Measurements from ENCODE around the gene TBC1D17. TPM values are rescaled to one million over a fixed set of nuclear protein-coding genes. Genes with fewer than 3 reads are reported as not detected.

The TBC1D17 gene
- total RNA-seq, 1 experiment from 2014 or later: 17.8 TPM

DNA sequence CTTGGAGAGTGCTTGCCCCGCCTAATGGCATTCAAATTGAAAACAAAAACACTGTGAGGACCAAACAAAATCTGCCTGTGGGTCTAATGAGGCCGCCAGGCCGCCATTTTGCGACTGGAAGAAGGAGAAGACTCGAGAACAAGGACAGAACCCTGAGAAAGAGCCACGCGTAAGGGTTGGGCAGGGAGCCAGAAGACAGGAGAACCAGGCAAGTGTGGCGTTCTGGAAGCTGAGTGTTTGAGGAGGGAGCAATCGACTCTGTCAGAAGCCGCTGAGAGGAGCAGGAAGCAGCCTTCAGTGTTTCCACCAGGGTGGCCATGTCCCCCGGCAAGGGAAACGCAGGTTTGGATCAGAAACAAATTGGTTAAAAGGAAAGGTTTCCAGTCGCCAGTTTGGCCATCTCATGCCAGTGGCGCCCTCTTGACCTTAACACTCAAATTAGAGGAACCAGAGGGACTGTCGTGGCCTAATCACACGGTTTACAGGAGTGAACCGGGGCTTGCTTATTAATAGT is 36.7 kb upstream of the TBC1D17 start:
- POLR2A ChIA-PET (ENCODE audit: unreplicated experiment): no interaction called here
- H4K20me1 ChIP-seq (ENCODE audit: low read length): no peaks in the 10 kb centered on the region
- H3K4me2 ChIP-seq (ENCODE audit: low read length): no peak overlapping the region
- ATAC-seq: no peak
- no peak overlapping the region for H2AFZ ChIP-seq (ENCODE audit: low read length)
- H3K9ac ChIP-seq (ENCODE audit: low read length): no peak overlapping the region
- intact Hi-C loops (cut with micrococcal nuclease): no loop called here
- TF ChIP-seq EZH2phosphoT487 (IDR thresholded peaks at IDR 0.05; ENCODE audit: borderline replicate concordance, low read length): no peak
- TF ChIP-seq CTCF (conservative IDR thresholded peaks at IDR 0.05; ENCODE audit: low read depth, low read length): no peak
- no peak for TF ChIP-seq EZH2 (IDR thresholded peaks at IDR 0.05; ENCODE audit: low read length, unreplicated experiment)
- H3K27me3 ChIP-seq (ENCODE audit: low read length): no peaks in the 10 kb centered on the region
- BruUV-seq (replicated peaks): no TSS peak
- CTCF ChIA-PET: no interaction called here
- H3K36me3 ChIP-seq (ENCODE audit: low read depth, low read length): peaks cover 12% of the 10 kb centered on the region
- H3K9me3 ChIP-seq (ENCODE audit: low read length): no peaks in the 10 kb centered on the region
- no peak for DNase-seq
- no peaks in the 10 kb centered on the region for H3K79me2 ChIP-seq (ENCODE audit: low read length)
- H3K27ac ChIP-seq (ENCODE audit: low read length): no peak overlapping the region
- no peaks in the 10 kb centered on the region for H3F3A ChIP-seq (ENCODE audit: low read length, unreplicated experiment)
- no peaks in the 10 kb centered on the region for H3K9me2 ChIP-seq (replicated peaks; ENCODE audit: low read length)
- no peaks in the 10 kb centered on the region for H3K4me1 ChIP-seq (ENCODE audit: insufficient read depth, low read length)
- H3K4me3 ChIP-seq (ENCODE audit: low read length): no peak overlapping the region

GRCh38 chr19:49843265-49843664 is 34.2 kb upstream of the TBC1D17 start:
- TF ChIP-seq CTCF (conservative IDR thresholded peaks at IDR 0.05; ENCODE audit: low read depth, low read length) (no peak), EZH2 (IDR thresholded peaks at IDR 0.05; ENCODE audit: low read length, unreplicated experiment) (no peak), EZH2phosphoT487 (IDR thresholded peaks at IDR 0.05; ENCODE audit: borderline replicate concordance, low read length) (no peak)

More at GRCh38 chr19:49843265-49843664, 34.2 kb upstream of the TBC1D17 start:
- H3K79me2 ChIP-seq (ENCODE audit: low read length): no peaks in the 10 kb centered on the region
- no peak overlapping the region for H2AFZ ChIP-seq (ENCODE audit: low read length)
- no TSS peak for BruUV-seq (replicated peaks)
- no peak overlapping the region for H3K9ac ChIP-seq (ENCODE audit: low read length)
- ATAC-seq (no peak), DNase-seq (no peak)
- H3K27ac ChIP-seq (ENCODE audit: low read length): no peak overlapping the region
- H3K9me2 ChIP-seq (replicated peaks; ENCODE audit: low read length): no peaks in the 10 kb centered on the region
- no peaks in the 10 kb centered on the region for H3K27me3 ChIP-seq (ENCODE audit: low read length)
- H3K36me3 ChIP-seq (ENCODE audit: low read depth, low read length): peaks cover 7% of the 10 kb centered on the region
- no peak overlapping the region for H3K4me2 ChIP-seq (ENCODE audit: low read length)
- no peak overlapping the region for H3K4me3 ChIP-seq (ENCODE audit: low read length)
- intact Hi-C loops (cut with micrococcal nuclease): no loop called here
- H3F3A ChIP-seq (ENCODE audit: low read length, unreplicated experiment): no peaks in the 10 kb centered on the region
- ChIA-PET CTCF (no interaction called here), POLR2A (ENCODE audit: unreplicated experiment) (no interaction called here)
- no peaks in the 10 kb centered on the region for H3K9me3 ChIP-seq (ENCODE audit: low read length)
- peaks cover 6% of the 10 kb centered on the region for H3K4me1 ChIP-seq (ENCODE audit: insufficient read depth, low read length)
- no peaks in the 10 kb centered on the region for H4K20me1 ChIP-seq (ENCODE audit: low read length)

Measured in PC-3 (cell line).